IMR-90 (cell line): Measurements from ENCODE around the gene RNF32.

Source experiments
- ELK1 ChIP-seq: fragments of 150-350 bp; IDR thresholded peaks from 2 replicates; pipeline ENCODE4 v1.6.1; 2016; ENCODE audit warnings: low read depth, mild to moderate bottlenecking, low read length, moderate library complexity, borderline replicate concordance
- POLR2A ChIP-seq: IDR thresholded peaks from 2 replicates; pipeline ENCODE4 v1.6.1; 2012; ENCODE audit warnings: mild to moderate bottlenecking, low read depth, low read length
- RFX5 ChIP-seq: IDR thresholded peaks from 2 replicates; pipeline ENCODE4 v1.8.0; 2012; ENCODE audit warnings: low read depth, mild to moderate bottlenecking, low read length, moderate library complexity
- SMC3 ChIP-seq: fragments of 150-350 bp; IDR thresholded peaks from 2 replicates; pipeline ENCODE4 v1.6.1; 2016; ENCODE audit warnings: low read depth, mild to moderate bottlenecking, antibody characterized with exemption, low read length, moderate library complexity
- USF2 ChIP-seq: fragments of 150-350 bp; IDR thresholded peaks from 2 replicates; pipeline ENCODE4 v1.6.1; 2017; ENCODE audit warnings: mild to moderate bottlenecking, antibody characterized with exemption, low read length, low read depth
- TF ChIP-seq, protein P1 (sequence below): conservative IDR thresholded peaks from 2 replicates; pipeline ENCODE4 v1.5.1; 2012; ENCODE audit warnings: mild to moderate bottlenecking, low read depth, low read length, improper control_type of control experiment

- TF ChIP-seq RFX5 (no peak), POLR2A (no peak), SMC3 (no peak), USF2 (no peak), ELK1 (no peak)
- TF ChIP-seq, protein P1, sequence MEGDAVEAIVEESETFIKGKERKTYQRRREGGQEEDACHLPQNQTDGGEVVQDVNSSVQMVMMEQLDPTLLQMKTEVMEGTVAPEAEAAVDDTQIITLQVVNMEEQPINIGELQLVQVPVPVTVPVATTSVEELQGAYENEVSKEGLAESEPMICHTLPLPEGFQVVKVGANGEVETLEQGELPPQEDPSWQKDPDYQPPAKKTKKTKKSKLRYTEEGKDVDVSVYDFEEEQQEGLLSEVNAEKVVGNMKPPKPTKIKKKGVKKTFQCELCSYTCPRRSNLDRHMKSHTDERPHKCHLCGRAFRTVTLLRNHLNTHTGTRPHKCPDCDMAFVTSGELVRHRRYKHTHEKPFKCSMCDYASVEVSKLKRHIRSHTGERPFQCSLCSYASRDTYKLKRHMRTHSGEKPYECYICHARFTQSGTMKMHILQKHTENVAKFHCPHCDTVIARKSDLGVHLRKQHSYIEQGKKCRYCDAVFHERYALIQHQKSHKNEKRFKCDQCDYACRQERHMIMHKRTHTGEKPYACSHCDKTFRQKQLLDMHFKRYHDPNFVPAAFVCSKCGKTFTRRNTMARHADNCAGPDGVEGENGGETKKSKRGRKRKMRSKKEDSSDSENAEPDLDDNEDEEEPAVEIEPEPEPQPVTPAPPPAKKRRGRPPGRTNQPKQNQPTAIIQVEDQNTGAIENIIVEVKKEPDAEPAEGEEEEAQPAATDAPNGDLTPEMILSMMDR: no peak
Measured at GRCh38 chr7:156639426-156640256, 933 bp upstream of the RNF32 start.
